Measurements from ENCODE around the gene NSUN6.
"Not testable (repeated sequence)": the region's sequence is repeated elsewhere in the genome, so short reads cannot be mapped to it uniquely, and the experiment has no call there.

Gene NSUN6

DNA sequence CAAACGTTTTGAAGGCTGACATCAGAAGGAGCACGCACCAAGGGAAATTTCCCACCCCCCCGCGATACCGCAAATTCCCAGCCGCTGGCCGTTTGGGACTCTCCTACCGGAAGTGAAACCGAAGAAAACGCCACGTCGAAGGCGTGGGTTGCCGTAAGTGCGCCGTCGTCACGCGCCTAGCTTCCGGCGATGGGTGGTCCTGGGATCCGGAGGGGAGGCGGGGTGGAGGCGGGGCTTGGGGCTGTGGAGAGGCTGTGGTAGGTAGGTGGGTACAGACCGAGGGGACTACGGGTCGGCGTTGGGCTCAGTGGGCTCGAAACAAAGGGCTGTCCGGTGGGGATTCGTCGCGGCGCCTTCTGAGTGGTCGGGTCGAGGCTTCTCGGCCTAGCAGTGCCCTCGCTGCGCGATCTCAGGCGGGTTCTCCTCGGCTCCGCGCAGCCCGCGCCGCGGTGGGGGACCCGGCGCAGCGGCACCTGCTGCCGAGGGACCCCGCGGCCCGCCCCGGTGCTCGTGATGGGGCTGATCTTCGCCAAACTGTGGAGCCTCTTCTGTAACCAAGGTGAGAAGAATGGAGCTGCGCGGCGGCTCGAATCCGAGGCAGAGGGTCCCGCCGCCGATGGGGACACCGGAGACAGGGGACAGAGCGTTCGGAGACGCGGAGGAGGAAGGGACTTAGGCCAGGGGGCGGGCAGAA, 7.9 kb upstream of the NSUN6 start, which contains the start of gene ARL5B:
TSS of gene ARL5B (plus strand) at position 307 of the 694 bp plus-strand sequence. CDS start at position 514, 207 bp downstream.
- peak; percentile 84 for DNase-seq

GRCh38 chr10:18658271-18659124, 7.1 kb upstream of the NSUN6 start:
- no peak for DNase-seq

- no peak for DNase-seq
Measured at GRCh38 chr10:18656724-18657123, 5.3 kb upstream of the NSUN6 start.

GRCh38 chr10:18653112-18653511, 1.7 kb upstream of the NSUN6 start:
- no peak for DNase-seq

GRCh38 chr10:18650404-18650997, 886 bp downstream of the NSUN6 start:
- DNase-seq = no peak

GRCh38 chr10:18649364-18649959, 1.9 kb downstream of the NSUN6 start:
- DNase-seq = no peak

DNA sequence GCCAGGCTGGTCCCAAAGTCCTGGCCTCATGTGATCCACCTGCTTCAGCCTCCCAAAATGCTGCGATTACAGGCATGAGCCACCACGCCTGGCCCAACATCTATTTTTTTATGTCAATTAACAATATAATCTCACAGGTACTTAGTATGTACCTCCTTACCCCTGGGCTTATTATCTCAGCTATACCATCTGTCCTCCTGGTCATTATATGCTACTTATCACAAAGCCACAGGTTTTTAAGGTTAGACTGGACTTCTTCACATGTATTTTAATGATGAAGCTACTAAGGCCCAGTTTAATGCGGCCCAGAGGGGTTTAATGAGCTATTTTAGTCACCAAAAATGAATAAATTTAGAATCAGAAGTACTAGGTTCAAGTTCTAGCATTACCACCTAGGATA, 3.4 kb downstream of the NSUN6 start:
- DNase-seq = no peak

GRCh38 chr10:18647151-18647550, 4.2 kb downstream of the NSUN6 start:
- no peak for DNase-seq

- not testable (repeated sequence) for DNase-seq
Measured at GRCh38 chr10:18639719-18640118, 11.7 kb downstream of the NSUN6 start.

DNA sequence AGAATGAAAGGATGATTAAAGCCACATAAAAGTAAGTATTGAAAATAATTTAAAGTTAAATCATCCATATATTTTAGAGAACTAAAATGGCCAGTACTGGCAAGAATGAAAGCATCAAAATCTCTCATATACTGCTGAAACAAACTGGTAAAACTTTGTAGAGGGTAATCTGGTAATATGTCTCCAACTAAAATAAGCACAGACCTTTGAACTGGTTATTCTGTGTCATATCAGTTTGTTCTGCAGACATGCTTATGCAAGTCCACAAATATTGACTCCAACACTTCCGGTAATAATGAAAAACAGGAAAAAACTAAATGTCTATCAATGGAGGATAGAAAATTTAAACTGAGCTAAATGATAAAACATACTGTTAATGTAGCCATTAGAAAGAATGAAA, 14.0 kb downstream of the NSUN6 start:
- not testable (repeated sequence) for DNase-seq

DNA sequence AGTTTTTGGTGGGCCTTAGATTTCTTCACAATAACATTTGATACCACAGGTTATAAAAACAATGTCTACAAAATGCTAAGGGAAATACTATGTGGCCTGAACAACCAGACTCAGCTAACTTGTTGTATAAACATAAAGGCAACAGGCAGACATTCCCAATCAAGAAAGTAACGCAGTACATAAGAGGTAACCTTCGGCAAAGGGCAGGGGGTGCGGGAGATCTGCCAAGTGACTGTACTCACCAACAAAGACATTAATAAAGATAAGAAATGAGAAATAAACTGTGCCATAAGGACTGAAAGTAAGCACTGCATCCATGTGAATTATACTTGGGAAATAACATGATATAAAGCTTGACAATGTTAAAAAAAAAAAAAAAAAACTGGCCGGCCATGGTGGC, 15.4 kb downstream of the NSUN6 start:
- DNase-seq = no peak

DNA sequence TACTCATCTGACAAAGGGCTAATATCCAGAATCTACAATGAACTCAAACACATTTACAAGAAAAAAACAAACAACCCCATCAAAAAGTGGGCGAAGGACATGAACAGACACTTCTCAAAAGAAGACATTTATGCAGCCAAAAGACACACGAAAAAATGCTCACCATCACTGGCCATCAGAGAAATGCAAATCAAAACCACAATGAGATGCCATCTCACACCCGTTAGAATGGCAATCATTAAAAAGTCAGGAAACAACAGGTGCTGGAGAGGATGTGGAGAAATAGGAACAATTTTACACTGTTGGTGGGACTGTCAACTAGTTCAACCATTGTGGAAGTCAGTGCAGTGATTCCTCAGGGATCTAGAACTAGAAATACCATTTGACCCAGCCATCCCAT, 18.9 kb downstream of the NSUN6 start:
- not testable (repeated sequence) for DNase-seq

GRCh38 chr10:18627452-18628018, 23.9 kb downstream of the NSUN6 start:
- DNase-seq = peak; percentile 25

DNA sequence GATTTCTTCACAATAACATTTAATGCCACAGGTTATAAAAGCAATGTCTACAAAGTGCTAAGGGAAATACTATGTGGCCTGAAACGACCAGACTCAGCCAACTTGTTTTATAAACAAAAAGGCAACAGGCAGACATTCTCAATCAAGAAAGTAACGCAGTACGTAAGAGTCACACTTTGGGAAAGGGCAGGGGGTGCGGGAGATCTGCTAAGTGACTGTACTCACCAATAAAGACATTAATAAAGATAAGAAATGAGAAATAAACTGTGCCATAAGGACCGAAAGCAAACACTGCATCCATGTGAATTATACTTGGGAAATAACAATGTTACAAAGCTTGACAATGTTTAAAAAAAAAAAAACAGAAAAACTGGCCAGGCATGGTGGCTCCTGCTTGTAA, 25.5 kb downstream of the NSUN6 start:
- DNase-seq = no peak

- DNase-seq = not testable (repeated sequence)
Measured at GRCh38 chr10:18623671-18624070, 27.7 kb downstream of the NSUN6 start.

- DNase-seq = no peak
Measured at GRCh38 chr10:18620856-18621255, 30.5 kb downstream of the NSUN6 start.

DNA sequence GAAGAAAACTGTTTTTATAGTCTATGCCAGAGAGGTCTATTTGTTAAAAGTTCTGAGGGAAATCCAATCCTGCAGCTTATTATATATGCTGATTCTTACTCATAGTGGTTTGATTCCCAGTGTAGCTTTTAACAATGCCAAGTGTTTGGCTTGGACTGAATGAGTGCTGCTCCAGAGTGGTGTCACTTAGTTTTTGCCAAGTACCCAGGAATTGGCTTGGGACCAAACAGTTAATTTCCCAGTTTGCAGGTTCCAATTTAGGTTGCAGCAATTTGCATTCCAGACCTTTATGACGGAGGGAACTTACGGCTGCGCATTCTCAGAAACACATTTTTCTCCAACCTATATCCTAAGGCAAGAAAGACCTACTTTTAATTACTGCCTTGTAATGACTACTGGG, 32.4 kb downstream of the NSUN6 start:
- DNase-seq = no peak

- no peak for DNase-seq
Measured at GRCh38 chr10:18616337-18616736, 35.0 kb downstream of the NSUN6 start.

DNA sequence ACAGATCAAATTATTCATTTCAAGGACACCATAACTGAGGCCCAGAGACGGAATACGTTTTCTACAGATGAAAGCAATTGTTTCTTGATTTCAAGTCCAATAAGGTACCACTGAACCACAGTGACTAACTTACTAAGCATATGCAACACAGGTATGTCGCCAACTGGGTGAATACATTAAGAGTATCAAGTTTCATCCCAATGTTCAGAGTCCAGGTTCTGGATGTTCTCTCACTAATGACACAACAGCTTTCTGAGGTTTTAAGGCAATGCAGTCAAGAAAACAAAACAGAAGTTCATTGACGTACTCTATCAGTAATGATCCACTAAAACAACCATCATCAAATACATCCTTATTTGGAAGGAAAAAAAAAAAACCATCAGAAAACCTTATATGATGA, 35.8 kb downstream of the NSUN6 start:
- DNase-seq = no peak

GRCh38 chr10:18611168-18611567, 40.2 kb downstream of the NSUN6 start:
- no peak for DNase-seq

GRCh38 chr10:18610517-18610916, 40.9 kb downstream of the NSUN6 start:
- DNase-seq = peak; percentile 38

- DNase-seq = no peak
Measured at GRCh38 chr10:18608596-18608995, 42.8 kb downstream of the NSUN6 start.

Data from NCI-H510A (cell line).